Activated naive CD8-positive, alpha-beta T cell treated with anti-CD3 and anti-CD28 coated beads for 36 hours (primary cell): ENCODE results near the gene TACSTD2. TPM values are rescaled to one million over a fixed set of nuclear protein-coding genes. Genes with fewer than 3 reads are reported as not detected.

Source experiments
- total RNA-seq, 2 experiments: library from RNA; stranded (reverse); gene quantifications; one replicate each; pipeline ENCODE4 v1.2.3, GENCODE V29; 2021

Gene TACSTD2
- total RNA-seq, 2 experiments from 2014 or later, result 0.08 to 0.33 TPM

Other genes with a start within 250 kb of the TACSTD2 start
- 10 to 100 TPM; 13.1 to 13.8 TPM for gene OMA1, start 30.5 kb downstream of the TACSTD2 start, total RNA-seq
- gene MYSM1, start 122.8 kb upstream of the TACSTD2 start, total RNA-seq, result 10 to 100 TPM; 33.8 to 34.4 TPM
- 10 to 100 TPM; 26.1 to 26.3 TPM for gene JUN, start 206.8 kb upstream of the TACSTD2 start, total RNA-seq